Right atrium auricular region (tissue), 2 donors: Measurements from ENCODE around the gene HNRNPU. TPM values are rescaled to one million over a fixed set of nuclear protein-coding genes. Genes with fewer than 3 reads are reported as not detected.

ENCODE experiments used
- DNase-seq: peaks from one replicate; pipeline ENCODE4 v3.0.0-alpha.2; 2019; ENCODE audit warnings: low spot score
- H3K27ac ChIP-seq, 2 donors: fragments of 200-600 bp; sonication (generic); 1 replicate in 1 of 2; 2 replicates in 1 of 2; pipeline ENCODE4 v1.5.1; 2016 to 2019
- H3K27me3 ChIP-seq, 2 donors: fragments of 200-600 bp; sonication (generic); one replicate each; pipeline versions ENCODE4 v1.5.1 to v1.6.0; 2017 to 2019
- H3K36me3 ChIP-seq: fragments of 200-600 bp; sonication (generic); one replicate; pipeline ENCODE4 v1.5.1; 2016
- H3K4me1 ChIP-seq, 2 donors: fragments of 200-600 bp; sonication (generic); one replicate each; pipeline versions ENCODE4 v1.5.1 to v1.6.0; 2017 to 2019
- H3K4me3 ChIP-seq, 2 donors: fragments of 200-600 bp; sonication (generic); 1 replicate in 1 of 2; 2 replicates in 1 of 2; pipeline ENCODE4 v1.5.1; 2017 to 2019; ENCODE audit warnings: mild to moderate bottlenecking in 1 of 2, moderate library complexity in 1 of 2
- H3K9me3 ChIP-seq, 2 donors: fragments of 200-600 bp; sonication (generic); one replicate each; pipeline ENCODE4 v1.5.1; 2019
- CTCF ChIP-seq, 2 donors: fragments of 200-600 bp; sonication (generic); IDR thresholded peaks; one replicate each; pipeline ENCODE4 v1.5.1; 2019; ENCODE audit warnings: antibody characterized with exemption in 2 of 2
- total RNA-seq, 2 donors: library from RNA; depleted of rRNA; stranded (reverse); fragments of >200 nt; gene quantifications; one replicate each; pipeline ENCODE4 v1.1.0, GENCODE V29; 2016

Gene HNRNPU
- total RNA-seq, 2 donors from 2014 or later: 175 to 206 TPM

DNA sequence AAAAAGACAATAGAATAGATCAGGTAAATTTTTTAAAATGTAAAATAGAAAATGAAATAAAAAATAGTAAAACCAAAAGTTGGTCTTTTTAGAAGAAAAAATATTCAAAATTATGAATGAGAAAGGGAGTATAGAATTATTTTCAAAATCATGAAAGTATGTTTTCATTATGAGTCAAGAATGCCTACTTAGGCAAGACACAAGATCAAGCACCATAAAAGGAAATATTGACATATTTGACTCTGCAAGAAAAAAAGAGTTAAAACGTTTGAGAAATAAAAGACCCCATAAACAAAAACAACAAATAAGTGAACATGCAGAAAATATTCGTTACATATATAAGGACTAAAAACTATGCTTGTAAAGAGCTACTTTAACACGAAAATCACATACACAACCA is 33.7 kb downstream of the HNRNPU start:
- no peaks in the 10 kb centered on the region for H3K27me3 ChIP-seq
- no peak overlapping the region for H3K27ac ChIP-seq
- TF ChIP-seq CTCF (IDR thresholded peaks at IDR 0.05): no peak
- no peak overlapping the region for H3K4me3 ChIP-seq
- peaks cover 5% of the 10 kb centered on the region for H3K36me3 ChIP-seq
- no peaks in the 10 kb centered on the region for H3K9me3 ChIP-seq
- peaks cover 0 to 9% of the 10 kb centered on the region in 2 donors for H3K4me1 ChIP-seq
- no peak for DNase-seq

DNA sequence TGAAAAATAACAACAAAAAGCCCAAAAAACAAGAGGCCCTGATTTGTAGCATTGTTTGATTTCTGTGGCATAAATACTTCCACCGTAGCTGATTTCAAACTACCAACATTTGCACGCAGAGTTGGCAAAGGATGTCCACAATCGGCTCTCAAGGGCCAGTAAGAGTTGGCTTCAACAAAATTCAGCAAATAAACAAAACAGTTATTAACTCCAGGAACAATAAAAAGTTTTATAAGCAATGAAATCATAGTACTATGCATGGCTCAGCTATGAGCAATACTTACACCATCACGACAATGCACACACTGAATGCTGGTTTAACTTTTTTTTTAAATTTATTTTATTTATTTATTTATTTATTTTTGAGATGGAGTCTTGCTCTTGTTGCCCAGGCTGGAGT is 37.6 kb downstream of the HNRNPU start:
- TF ChIP-seq CTCF (IDR thresholded peaks at IDR 0.05): no peak
- H3K4me3 ChIP-seq: no peak overlapping the region
- no peaks in the 10 kb centered on the region for H3K27me3 ChIP-seq
- no peaks in the 10 kb centered on the region for H3K9me3 ChIP-seq
- no peak for DNase-seq
- H3K27ac ChIP-seq: no peak overlapping the region
- H3K36me3 ChIP-seq: peaks cover 5% of the 10 kb centered on the region
- H3K4me1 ChIP-seq: no peaks in the 10 kb centered on the region

DNA sequence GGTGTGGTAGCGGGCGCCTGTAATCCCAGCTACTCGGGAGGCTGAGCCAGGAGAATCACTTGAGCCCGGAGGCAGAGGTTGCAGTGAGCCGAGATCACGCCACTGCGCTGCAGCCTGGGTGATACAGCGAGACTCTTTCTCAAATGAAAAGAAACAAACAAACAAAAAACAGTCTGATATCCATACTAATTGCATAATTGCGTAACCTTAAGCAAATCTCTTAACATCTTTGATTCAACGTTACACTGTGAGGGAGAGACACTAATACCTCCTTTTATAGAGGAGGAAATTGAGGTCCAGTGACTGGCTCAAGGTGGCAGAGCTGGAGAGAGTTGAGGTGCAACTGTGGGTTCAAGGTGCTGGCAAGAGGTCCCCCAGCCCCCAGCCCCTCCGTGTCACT is 41.5 kb downstream of the HNRNPU start:
- Histone ChIP-seq H3K4me1 (no peaks in the 10 kb centered on the region), H3K9me3 (no peaks in the 10 kb centered on the region), H3K27me3 (no peaks in the 10 kb centered on the region), H3K4me3 (no peak overlapping the region), H3K36me3 (no peaks in the 10 kb centered on the region), H3K27ac (no peak overlapping the region)
- no peak for DNase-seq
- no peak for TF ChIP-seq CTCF (IDR thresholded peaks at IDR 0.05)

DNA sequence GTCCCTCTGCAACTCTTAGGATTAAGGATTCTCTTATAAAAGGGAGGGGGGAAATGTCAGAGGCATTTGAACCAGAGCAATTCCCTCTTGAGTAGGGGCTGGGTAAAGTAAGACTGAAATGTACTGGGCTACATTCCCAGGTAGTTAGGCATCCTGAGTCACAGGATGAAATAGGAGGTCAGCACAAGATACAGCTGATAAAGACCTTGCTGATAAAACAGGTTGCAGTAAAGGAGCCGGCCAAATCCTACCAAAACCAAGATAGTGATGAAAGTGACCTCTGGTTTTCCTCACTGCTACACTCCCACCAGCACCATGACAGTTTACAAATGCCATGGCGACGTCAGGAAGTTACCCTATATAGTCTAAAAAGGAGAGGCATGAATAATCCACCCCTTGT is 43.2 kb downstream of the HNRNPU start:
- Histone ChIP-seq H3K4me3 (no peak overlapping the region), H3K36me3 (no peaks in the 10 kb centered on the region), H3K4me1 (no peaks in the 10 kb centered on the region), H3K27me3 (no peaks in the 10 kb centered on the region), H3K27ac (no peak overlapping the region), H3K9me3 (no peaks in the 10 kb centered on the region)
- TF ChIP-seq CTCF (IDR thresholded peaks at IDR 0.05): no peak
- no peak for DNase-seq

- Histone ChIP-seq H3K4me3 (no peak overlapping the region), H3K9me3 (no peaks in the 10 kb centered on the region), H3K27me3 (no peaks in the 10 kb centered on the region), H3K4me1 (no peaks in the 10 kb centered on the region), H3K27ac (no peak overlapping the region), H3K36me3 (no peaks in the 10 kb centered on the region)
- no peak for TF ChIP-seq CTCF (IDR thresholded peaks at IDR 0.05)
- DNase-seq: no peak
Measured at GRCh38 chr1:244820131-244820530, 44.2 kb downstream of the HNRNPU start.

- TF ChIP-seq CTCF (IDR thresholded peaks at IDR 0.05): no peak
- no peaks in the 10 kb centered on the region for H3K9me3 ChIP-seq
- H3K4me1 ChIP-seq: no peaks in the 10 kb centered on the region
- no peak overlapping the region for H3K27ac ChIP-seq
- no peak overlapping the region for H3K4me3 ChIP-seq
- DNase-seq: no peak
- no peaks in the 10 kb centered on the region for H3K36me3 ChIP-seq
- no peaks in the 10 kb centered on the region for H3K27me3 ChIP-seq
Measured at GRCh38 chr1:244817415-244817894, 46.9 kb downstream of the HNRNPU start.
